Activated CD4-positive, CD25-positive, alpha-beta regulatory T cell treated with anti-CD3 and anti-CD28 coated beads, Interleukin-2, amount 50 U/mL, for 16 hours (primary cell): Measurements from ENCODE around the gene MACROD1.
"Not testable (repeated sequence)": the region's sequence is repeated elsewhere in the genome, so short reads cannot be mapped to it uniquely, and the experiment has no call there.

Experiments used
- DNase-seq: peaks from one replicate; pipeline ENCODE4 v3.0.0-alpha.2; 2020; ENCODE audit warnings: low read depth, low spot score

The MACROD1 gene

DNA sequence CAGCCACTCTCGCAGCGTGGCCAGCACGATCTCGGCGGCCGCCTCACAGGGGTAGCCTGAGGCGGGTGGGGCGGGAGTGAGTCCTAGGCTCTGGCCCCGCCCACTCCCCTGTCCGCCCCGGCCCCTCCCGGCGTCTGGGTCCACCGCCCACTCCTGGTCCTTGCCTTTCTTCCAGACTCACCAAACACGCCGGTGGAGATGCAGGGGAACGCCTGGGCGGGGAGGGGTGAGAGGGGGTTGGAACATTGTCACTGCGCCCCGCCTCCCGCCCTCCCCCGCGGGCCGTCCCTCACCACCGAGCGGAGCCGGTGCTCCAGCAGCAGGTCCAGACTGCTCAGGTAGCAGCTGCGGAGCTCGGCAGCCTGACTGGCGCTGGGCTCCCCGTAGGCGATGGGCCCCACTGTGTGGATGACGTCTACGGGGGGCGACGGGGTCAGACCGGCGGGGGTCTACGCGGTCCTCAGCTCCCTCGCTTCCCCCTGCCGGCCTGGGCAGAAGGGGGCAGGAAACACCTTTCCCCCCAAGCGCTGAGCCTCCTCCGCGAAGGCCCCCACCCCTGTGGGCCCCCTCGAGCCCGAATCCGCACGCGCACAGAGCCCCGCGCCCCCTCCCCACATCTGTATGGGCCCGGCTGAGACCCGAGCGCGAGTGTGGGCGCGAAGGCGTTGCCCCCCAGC lies 166.4 kb downstream of the MACROD1 start:
- no peak for DNase-seq

DNA sequence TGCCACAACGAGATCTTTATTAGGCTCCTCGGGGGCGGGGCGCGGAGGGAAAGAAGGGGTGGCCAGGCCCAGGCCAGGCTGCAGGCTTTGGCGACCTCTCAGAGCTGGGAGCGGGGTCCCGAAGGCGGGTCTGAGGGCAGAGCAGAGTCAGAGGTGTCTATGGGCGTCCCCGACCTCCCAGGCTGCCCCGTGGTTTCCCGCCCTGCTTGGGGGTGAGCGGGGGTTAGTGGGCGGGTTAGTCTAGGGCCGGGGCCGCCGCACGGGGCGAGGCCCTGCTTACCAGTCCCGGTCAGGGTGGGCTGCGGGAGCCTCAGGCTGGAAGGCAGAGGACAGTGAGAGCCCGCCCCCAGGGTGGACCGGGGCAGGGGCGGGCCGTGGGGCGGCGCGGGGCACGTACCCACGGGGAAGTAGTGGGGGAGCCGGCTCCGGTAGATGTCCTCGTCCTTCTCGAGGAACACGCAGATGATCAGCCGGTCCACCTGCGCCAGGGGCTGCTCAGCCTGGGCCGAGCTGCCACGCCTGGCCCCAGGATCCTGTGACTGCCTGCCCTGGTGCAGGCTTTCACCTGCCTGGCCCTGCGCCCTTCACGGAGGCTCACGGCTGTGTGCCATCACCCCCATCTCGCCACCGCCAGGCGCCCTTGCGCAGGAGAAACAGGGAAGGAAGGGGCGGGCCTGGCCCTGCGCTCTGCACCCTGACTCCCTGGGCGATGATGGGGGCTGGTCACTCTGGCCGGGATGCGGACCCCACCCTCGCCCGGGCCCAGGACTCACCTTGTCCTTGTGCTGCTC lies 167.2 kb downstream of the MACROD1 start:
- no peak for DNase-seq

DNA sequence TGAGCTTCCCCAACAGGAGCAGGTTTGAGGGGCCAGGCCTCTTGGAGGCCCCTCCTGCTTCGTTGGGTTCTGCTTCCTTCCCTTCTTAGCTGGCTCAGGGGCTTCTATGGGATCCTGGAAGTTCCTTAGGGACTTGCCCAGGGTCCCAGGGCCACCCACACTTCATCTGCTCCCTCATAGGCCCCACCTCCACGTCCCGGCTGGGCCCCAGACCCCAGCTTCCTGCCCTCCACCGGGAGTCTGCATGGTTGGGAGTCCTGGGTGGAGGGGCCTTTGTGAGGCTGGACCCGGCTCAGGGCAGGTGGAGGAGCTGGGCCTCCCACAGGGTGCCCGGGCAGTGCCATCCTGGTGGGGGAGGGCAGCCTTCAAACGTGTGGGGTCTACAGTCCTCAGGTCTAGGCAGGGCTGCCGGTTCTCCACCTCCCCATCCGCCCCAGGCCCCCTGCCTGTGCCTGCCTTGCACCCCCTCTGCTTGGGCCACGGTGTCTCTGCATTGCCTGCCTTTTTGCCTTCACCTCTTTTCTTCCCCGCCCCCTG lies 168.0 kb downstream of the MACROD1 start:
- DNase-seq: no peak

DNA sequence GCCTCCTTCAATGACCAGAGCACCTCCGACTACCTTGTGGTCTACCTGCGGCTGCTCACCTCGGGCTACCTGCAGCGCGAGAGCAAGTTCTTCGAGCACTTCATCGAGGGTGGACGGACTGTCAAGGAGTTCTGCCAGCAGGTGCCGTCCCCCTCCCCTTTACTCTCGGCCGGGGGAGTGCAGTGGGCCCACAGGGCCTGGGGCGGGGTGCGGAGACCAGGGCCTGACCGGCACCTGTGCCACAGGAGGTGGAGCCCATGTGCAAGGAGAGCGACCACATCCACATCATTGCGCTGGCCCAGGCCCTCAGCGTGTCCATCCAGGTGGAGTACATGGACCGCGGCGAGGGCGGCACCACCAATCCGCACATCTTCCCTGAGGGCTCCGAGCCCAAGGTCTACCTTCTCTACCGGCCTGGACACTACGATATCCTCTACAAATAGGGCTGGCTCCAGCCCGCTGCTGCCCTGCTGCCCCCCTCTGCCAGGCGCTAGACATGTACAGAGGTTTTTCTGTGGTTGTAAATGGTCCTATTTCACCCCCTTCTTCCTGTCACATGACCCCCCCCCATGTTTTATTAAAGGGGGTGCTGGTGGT lies 168.7 kb downstream of the MACROD1 start:
- DNase-seq: no peak

DNA sequence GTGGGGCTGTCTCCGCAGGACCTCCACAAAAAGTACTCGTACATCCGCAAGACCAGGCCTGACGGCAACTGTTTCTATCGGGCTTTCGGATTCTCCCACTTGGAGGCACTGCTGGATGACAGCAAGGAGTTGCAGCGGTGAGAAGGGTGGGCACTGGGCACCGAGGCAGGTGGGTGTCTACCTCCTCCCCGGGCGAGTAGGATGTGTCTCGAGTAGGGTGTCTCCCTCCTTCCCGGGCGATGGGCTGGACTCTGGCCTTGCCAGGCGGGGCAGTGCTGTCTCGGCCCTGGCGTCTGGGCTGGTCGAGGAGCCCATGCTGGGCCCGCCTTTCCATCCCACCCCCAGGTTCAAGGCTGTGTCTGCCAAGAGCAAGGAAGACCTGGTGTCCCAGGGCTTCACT lies 169.4 kb downstream of the MACROD1 start:
- DNase-seq: no peak

DNA sequence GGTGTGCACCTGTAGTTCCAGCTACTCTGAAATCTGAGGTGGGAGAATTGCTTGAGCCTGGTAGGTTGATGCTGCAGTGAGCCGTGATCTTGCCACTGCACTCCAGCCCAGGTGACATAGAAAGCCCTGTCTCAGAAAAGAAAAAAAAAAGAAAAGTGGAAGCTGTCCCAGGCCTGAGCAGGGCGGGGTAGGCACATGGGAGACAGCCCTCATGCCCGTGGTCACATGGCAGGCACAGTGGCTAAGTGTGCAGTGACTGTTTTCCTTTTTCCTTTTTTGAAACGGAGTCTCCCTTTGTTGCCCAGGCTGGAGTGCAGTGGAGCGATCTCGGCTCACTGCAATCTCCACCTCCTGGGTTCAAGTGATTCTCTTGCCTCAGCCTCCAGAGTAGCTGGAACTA lies 171.9 kb downstream of the MACROD1 start:
- no peak for DNase-seq

DNA sequence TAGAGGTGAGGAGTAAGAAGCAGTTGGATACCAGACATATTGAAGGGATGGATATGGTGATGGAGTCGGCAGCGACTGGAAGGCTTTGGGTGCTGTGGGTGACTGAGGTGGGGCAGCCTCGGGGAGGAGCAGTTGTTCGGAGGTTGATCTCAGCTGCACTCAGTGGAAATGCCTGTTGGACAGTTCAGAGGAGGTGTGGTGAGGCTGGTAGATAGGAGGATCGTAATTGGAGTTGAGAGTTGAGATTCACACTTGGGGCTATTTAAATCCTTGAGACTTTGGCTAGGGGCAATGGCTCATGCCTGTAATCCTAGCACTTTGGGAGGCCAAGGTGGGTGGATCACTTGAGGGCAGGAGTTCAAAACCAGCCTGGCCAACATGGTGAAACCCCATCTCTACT lies 172.8 kb downstream of the MACROD1 start:
- no peak for DNase-seq

DNA sequence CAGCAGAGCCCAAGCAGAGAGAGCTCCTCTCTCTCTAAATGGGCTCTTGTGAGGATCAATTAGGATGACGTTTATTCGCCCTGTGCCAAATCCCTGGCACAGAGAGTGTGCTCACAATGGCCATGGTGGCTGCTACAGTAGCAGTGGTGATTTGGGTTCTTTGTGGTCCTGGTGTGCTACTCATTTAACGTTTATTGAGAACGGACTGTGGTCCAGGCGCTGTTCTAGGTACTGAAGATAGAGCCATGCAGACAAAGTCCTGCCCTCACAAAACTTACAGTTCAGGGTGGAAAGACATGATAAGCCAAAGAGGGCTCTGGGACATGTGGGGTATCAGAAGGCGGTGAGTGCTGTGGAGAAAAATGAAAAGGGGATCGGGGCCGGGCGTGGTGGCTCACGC lies 174.4 kb downstream of the MACROD1 start:
- no peak for DNase-seq

DNA sequence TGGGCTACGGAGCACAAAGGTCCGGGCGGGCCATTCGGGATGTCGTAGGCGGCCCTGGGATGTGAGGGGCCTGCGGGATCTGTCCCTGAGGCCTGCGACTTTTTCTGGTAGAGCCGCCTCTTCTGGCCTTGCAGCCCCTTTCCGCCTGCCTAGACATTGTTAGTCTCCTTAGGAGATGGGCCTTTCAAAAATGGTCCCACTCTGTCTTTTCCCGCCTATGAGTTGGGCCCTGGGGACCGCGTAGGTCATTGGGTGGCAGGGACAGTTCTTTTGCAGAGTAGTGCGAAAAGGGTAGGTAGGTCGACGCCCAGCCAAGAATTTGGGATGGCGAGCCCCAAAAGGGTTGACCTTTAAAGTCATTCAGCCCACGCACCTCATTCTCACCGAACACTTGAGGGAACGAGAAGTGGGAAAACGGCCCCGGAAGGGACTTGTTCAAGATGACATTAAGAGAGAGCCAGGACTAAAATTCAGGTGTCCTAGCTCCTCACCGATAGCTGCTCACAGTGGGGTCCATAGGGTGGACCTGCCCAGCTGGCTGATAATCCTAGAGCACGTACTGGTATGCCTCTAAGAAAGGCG lies 178.9 kb downstream of the MACROD1 start:
- DNase-seq: no peak

DNA sequence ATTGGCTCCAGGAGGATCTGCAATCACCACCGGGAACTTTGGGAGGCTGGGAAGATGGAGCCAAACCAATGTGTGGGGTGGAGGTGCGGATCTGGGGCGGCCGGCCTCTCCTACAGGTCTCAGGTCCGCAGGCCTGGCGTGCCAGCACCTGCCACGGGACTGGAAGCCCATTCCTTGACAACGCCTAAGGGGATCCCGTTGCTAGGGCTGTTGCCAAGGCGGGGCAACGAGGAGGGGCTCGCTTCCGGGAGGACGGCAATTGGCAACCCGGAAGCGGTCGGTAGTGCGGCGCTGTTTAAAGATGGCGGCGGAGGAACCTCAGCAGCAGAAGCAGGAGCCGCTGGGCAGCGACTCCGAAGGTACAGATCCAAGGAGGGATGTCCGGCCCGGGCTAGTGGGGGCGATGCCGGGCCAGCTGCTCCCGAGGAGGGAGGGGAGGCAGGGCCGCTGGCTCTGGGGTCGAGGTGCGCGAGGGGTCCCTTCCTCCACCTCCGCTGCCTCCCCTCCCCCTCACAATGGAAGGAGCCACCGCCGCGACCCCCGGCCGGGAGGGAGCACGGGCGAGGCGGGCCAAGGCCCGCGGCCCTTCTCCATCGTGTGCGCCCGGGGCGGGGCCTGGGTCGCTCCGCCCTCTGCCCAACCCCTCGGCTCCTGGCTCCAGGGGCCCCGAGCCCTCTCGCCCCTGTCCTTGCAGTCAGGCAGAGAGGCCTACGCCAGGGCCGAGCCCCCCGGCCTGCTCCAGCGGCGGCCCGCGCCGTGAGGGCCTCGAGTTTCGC lies 179.6 kb downstream of the MACROD1 start, which contains the start of gene OTUB1:
TSS of gene OTUB1 (plus strand) at position 283 of the 776 bp plus-strand sequence. CDS start at position 302, 19 bp downstream.
- DNase-seq: peak; percentile 76

DNA sequence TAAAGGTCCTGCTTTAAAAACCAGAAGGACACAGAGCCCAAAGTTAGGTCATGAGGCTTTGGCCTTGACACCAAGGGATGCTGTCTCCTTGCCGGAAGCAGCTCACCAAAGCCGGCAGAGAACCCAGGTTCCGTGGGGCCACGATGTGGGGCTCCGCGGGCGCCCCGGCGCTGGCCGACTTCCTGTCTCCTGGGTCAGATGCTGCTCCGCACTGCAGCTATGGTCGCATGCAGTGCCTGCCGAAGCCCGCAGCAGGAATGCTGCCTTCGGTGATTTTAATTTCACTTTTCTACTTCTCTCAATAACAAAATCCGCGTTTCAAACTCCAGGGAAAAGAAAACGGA lies 180.1 kb downstream of the MACROD1 start:
- peak; percentile 46 for DNase-seq

DNA sequence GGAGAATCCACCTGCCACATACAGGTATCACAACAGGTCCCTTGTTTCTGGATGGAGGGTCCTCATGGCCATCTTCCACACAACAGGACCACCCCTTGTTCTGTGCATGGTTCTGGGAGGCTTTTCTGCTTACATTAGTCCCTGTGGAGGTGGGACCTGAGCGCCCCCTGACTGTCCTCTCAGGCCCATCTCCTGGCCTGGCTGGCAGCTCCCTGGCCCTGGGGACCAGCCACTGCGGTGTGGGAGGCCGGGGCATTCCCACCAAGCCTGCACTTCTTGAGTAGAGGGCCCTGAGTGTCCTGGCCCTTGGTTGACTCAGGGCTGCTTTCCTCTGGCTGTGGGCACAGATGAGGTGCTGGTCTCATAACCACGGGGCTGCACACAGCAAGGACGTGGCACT lies 186.5 kb downstream of the MACROD1 start:
- no peak for DNase-seq

DNA sequence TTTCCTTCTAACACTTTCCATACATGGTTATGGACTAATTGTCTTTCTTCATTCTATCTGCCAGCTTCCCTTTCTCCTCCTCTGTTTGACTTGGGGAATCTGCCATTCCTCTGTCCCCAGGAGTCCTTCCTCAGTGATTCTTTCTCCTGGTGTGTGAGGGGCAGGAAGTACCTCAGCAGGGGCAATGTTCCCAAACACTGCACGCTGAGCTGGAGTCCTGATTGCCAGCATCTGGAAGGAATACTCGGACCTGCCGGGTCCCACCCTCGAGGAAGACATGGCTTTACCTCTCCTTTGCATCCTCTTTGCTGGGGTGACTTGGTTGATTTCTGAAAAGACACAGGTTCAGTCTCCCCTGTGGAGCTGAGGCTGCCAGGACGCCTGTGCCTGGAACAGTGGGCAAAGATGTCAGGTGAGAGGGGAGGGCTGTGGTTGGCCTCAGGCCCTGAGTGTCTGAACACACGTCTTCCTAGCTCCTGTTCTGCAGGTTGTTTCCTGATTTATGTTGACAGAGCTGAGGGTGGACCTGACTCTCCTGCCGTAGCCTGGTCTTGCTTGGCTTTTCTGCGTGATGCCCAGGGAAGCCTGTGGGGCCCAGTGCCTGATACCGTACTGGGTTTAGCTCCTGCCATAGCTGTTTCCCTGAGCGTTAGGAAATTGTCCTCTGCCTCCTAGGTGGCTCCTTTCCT lies 187.2 kb downstream of the MACROD1 start:
- no peak for DNase-seq

DNA sequence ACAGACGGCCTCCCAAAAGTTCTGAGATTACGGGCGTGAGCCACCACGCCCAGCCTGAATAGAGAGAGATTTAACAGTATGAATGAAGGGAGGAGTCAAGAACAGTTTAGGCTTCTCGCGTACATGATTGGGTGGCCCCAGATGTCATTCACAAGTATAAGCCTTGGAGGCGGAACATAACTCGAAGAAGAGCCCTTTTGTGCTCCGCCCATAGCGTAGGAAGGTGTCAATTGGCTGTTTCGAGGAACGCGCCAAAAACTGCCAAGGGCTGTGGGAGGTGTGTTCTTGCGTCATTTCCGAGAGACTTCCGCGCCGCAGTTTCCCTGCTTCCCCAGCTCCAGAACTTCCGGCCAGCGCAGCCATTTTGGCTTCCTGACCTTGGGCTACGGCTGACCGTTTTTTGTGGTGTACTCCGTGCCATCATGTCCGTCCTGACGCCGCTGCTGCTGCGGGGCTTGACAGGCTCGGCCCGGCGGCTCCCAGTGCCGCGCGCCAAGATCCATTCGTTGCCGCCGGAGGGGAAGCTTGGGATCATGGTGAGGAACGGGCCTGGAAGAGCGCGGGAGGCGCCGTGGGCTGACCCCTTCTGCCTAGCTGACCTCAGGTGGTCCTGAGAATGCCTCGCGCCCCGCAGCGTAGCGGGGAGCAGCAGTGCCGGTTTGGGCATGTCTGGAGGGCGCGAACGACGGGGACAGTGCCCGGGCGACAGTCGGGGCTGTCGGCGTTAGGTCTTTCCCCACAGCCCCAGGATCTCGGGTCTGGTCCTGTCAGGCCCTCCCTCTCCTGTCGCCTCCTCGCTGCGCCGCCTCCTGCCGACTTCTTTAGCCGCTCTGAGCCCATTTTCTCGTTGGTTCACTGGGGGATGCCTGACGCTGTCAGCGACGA lies 191.4 kb downstream of the MACROD1 start, which contains the start of gene COX8A:
TSS of gene COX8A (plus strand) at position 362 of the 885 bp plus-strand sequence. CDS start at position 423, 61 bp downstream.
- peak; percentile 95 for DNase-seq

DNA sequence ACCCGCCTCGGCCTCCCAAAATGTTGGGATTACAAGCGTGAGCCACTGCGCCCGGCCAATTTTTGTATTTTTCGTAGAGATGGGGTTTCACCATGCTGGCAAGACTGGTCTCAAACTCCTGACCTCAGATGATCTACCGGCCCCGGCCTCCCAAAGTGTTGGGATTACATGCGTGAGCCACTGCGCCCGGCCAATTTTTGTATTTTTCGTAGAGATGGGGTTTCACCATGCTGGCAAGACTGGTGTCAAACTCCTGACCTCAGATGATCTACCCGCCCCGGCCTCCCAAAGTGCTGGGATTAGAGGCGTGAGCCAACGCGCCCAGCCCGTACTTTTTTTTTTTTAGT lies 192.0 kb downstream of the MACROD1 start:
- not testable (repeated sequence) for DNase-seq

DNA sequence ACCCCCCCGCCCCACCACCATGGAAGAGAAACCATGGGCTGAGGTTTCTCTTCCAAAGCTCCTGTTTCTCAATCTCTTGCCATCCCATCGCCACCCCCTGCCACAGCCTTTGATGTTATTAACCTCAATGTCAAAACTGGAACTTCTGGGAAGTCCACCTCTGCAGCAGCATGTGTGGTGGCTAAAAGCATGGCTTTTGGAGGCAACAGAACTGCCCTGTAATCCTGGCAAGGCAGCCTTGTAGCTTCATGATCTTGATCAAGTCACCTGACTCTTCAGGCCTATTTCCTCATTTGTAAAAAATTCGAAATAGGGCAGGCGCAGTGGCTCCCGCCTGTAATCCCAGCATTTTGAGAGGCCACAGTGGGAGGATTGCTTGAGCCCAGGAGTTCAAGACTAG lies 195.0 kb downstream of the MACROD1 start:
- no peak for DNase-seq

DNA sequence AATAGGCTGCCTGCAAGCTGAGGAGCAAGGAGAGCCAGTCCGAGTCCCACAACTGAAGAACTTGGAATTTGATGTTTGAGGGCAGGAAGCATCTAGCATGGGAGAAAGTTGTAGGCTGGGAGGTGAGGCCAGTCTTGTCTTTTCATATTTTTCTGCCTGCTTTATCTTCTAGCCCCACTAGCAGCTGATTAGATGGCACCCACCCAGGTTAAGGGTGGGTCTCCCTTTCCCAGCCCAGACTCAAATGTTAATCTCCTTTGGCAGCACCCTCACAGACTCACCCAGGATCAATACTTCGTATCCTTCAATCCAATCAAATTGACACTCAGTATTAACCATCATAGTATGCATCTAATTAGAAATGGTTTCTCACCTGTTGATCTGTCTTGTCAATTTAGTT lies 196.5 kb downstream of the MACROD1 start:
- no peak for DNase-seq

DNA sequence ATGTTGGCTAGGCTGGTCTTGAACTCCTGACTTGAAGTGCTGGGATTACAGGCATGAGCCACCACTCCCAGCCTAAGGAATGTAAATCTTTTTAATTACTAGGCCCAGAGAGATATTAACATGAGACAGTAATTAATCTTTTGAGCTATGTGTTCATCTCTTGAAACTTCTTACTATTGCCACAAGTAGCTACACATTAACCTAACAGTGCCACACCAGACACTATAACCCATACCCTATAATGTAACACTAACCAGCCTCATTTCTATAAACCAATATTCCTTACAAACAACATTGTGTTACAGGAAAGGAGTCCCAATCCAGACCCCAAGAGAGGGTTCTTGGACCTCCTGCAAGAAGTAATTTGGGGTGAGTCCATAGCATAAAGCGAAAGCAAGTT lies 199.5 kb downstream of the MACROD1 start:
- DNase-seq: no peak

DNA sequence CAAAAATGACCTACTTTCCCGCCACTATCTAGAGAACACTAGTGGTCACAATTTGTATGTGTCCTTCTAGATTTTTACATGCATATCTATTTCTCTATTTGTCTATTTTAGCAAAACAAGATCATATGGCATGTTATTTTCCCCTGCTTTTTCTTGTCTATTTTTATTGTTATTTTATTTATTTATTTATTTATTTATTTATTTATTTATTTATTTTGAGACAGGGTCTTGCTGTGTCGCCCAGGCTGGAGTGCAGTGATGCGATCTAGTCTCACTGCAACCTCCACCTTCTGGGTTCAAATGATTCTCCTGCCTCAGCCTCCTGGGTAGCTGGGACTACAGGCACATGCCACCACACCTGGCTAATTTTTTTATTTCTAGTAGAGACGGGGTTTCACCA lies 202.0 kb downstream of the MACROD1 start:
- not testable (repeated sequence) for DNase-seq
